ENCODE data around the gene CYP2A7.
"Not testable (repeated sequence)": the region's sequence is repeated elsewhere in the genome, so short reads cannot be mapped to it uniquely, and the experiment has no call there.

GRCh38 chr19:40838477-40838876 is 43.6 kb downstream of the CYP2A7 start:
- not testable (repeated sequence) for TF ChIP-seq CTCF, POLR2A (IDR thresholded peaks at IDR 0.05)

All from esophagus squamous epithelium (tissue), 4 donors.